ENCODE data around the gene RPL10.

The RPL10 gene

DNA sequence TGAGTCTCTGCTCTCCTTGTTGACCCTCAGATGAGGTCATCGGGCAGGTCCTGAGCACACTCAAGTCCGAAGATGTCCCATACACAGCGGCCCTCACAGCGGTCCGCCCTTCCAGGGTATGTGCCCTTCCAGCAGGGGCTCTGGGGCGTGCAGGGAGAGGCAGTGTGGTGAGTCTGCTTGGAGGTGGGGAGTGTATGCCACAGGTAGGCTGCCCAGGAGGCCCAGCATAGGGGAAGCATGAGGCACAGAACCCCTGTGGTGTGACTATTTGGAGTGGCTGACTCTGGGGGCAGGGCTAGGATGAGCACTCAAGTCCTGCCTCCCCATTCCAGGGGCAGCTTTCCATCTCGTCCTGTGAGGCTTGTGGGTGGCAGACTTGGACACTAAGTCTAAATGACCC lies 35.4 kb downstream of the RPL10 start:
- no peak for DNase-seq

DNA sequence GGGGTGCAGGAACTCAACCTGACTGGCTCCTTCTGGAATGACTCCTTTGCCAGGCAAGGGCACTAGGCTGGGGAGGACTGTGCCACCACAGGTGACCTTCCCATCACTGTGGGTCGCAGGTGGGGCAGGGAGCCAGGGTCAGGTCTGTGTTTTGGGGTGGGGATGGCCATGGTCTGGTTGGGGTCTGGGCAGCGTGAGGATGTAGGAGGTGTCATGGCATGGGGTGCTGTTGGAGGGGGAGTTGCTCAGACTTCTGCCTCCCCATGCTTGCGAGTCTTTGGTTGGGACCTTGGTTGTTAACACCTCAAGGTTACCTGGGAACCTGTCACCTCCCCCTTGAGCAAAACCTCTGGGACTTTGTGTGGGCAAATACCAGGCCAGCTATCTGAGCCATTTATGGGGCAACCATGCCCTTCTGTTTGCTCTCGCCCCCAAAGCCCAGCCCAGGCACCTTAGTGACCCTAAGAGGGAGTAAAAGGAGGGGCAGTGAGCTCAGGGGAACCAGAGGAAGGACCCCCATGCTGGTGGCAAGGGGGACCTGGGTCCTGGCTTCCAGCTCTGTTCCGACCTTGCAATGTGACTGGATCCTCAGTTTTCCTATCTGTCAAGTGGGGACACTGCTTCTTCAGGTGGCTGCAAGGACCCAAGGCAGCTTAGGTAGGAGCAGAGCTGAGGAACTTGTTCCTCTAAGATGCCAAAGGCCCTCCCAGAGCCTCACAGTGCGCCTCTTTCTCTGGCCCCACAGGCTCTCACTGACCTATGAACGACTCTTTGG lies 36.4 kb downstream of the RPL10 start:
- DNase-seq = no peak

DNA sequence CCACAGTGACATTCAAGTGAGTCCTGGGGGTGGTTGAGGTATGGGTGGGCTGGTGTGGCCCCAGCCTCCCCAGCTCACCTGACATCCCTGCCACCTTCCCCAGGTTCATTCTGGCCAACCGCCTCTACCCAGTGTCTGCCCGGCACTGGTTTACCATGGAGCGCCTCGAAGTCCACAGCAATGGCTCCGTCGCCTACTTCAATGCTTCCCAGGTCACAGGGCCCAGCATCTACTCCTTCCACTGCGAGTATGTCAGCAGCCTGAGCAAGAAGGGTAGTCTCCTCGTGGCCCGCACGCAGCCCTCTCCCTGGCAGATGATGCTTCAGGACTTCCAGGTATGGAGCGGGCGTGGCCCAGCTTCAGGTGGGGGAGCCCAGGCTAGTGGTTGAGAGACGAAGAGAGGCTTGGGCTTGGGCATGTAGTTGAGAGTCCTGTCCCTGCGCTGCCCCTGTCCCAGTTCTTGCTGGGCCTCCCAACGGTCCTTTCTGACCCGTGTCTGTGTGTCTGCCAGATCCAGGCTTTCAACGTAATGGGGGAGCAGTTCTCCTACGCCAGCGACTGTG lies 37.1 kb downstream of the RPL10 start:
- no peak for DNase-seq

DNA sequence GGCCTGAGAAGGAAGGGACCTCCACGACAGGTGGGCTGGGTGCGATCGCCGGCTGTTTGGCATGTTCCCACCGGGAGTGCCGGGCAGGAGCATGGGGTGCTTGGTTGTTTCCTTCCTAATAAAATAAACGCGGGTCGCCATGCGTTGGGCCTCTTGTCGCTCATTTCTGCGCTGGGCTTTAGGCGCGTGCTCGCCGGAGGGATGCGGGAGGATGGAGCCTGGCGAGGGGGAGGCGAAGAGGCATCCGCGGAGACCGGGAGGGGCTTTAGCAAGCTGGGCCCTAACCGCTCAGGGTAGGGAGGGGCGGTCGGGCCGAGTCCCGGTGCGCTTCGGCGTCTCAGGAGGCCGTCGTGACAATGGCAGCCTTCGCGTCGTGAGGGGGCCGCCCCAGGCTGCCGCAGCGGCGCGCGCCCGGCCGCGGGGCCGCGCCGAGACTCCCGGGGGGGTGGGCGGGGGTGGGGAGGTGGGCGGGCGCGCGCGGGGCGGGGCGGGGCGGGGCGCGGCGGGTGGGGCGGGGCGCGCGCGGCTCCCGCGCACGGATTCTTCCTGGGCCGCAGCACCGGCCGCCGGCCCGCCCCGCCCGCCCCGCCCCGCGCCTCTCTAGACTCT lies 38.3 kb downstream of the RPL10 start:
- DNase-seq = peak in 1 of 2 experiments; percentile 8

DNA sequence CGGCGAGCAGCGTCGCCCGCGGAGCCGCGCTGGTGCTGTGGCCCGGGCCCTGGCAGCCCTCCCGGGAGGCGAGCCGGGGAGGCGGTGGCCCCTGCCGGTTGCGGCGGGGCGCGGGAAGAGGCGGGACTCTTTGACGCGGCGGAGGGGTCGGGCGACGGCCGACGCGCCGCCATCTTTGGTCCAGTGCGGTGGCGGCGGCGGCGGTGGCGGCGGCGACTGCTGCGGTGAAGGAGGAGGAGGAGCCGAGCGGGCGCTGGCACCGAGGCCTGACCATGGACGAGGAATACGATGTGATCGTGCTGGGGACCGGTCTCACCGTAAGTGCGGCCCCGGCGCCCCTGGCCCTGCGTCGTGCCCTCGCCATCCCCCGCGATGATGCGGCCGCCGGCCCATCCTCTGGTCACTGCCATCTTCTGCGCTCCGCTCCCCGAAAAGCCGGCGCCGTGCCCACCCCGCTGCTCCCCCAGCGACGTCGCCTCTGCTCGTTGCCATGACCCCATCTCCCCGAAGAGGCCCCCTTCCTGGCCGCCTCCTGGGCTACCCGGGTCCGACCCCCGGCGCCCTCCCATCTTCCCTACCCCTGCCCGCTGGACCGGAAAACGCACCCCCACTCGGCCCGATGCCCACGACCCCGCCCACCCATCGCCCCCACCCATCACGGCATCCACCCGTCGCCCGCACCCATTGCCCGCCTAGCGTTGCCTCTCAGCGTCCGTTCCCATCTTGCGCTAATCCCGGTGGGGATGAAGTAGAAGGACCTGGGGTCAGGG lies 39.0 kb downstream of the RPL10 start, which contains the start of gene GDI1:
Gene GDI1 (plus strand): TSS at position 172 of the 770 bp plus-strand sequence. CDS start 101 bp downstream, at position 273.
- no peak for DNase-seq

DNA sequence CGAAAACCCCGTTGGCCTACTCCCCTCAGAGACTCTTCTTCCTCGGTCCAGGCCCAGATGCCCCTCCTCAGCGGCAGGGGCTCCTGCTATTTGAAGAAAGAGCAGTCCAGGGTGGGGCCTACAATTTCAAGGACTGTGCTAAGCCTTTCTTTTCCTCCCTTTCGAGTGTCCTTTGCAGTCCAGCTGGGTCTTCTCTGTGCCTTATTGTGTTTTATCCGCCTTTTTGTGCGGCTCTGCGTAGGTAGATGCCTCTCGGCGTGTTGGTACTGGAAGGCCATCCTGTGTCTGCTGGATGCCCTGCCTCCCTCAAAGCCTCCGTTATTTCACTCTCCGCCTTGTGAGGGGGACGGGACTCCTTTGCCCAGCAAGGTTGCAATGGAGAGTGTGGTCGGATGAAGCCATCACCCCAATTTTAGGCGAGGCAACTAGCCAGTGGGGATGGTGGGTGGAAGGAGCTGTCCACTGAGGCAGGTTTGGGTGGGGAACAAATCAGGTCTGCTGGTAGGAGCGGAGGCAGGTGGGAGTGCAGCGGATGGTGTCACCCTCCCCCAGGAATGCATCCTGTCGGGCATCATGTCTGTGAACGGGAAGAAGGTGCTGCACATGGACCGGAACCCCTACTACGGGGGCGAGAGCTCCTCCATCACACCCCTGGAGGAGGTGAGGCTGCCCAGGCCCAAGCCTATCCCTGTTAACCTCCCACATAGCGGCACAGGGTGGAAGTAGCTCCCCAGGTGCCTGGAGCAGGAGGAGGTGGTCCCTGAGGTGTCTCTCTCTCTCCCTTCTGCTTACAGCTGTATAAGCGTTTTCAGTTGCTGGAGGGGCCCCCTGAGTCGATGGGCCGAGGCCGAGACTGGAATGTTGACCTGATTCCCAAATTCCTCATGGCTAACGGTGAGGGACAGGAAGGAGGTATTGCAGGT lies 40.1 kb downstream of the RPL10 start:
- no peak for DNase-seq

DNA sequence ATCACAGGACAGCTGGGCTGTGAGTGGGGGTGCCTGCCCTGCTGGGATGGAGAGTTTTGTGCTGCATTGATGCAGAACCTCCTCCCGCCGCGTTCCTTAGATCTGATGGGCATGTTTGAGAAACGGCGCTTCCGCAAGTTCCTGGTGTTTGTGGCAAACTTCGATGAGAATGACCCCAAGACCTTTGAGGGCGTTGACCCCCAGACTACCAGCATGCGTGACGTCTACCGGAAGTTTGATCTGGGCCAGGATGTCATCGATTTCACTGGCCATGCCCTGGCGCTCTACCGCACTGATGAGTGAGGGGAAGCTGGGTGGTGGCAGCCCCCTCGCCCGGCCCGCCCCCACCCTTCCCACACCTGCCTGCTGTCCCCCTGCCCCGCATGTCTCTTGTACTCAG lies 41.7 kb downstream of the RPL10 start:
- DNase-seq = no peak

DNA sequence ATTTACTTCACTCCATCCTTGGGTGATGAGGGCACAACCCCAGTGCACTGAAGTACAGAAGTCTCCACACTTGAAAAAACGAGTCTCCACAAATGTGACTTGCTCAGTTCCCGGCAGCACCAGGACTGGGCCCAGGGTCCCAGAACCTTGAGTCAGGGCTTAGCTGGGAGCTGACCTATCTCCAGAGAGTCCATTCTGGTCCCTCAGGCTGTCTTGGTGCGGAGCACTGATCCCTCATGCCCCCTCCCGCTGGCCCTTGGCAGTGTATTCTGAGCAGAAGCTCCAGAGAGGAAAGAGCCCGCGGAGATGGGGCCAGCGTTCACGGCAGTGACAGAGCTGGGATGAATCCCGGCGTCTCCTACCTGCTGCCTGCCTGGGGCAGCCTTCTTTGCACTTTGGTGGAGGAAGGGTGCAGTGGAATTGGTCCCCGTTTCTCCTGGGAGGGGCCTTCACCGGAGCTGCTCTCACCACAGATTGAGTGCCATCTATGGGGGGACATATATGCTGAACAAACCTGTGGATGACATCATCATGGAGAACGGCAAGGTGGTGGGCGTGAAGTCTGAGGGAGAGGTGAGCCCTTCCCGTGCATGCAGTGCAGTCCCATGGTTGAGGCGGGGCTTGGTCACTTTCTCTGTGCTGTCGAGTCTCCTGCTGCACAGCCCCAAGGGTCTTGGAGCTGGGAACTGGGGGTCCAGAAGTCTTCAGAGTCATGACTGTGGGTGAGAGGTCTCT lies 42.6 kb downstream of the RPL10 start:
- DNase-seq = no peak

DNA sequence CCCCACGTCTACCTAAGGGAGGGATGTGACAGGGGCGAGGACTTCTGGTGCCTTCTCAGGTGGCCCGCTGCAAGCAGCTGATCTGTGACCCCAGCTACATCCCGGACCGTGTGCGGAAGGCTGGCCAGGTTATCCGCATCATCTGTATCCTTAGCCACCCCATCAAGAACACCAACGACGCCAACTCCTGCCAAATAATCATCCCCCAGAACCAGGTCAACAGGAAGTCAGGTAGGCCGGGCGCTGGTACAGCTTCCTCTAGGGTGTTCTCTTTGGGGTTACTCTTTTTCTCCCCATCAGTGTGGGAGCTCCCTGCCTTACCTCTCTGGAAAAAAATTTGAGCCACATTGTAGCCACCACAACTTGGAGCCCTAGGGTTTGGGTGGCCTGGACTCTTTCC lies 43.4 kb downstream of the RPL10 start:
- DNase-seq = no peak

DNA sequence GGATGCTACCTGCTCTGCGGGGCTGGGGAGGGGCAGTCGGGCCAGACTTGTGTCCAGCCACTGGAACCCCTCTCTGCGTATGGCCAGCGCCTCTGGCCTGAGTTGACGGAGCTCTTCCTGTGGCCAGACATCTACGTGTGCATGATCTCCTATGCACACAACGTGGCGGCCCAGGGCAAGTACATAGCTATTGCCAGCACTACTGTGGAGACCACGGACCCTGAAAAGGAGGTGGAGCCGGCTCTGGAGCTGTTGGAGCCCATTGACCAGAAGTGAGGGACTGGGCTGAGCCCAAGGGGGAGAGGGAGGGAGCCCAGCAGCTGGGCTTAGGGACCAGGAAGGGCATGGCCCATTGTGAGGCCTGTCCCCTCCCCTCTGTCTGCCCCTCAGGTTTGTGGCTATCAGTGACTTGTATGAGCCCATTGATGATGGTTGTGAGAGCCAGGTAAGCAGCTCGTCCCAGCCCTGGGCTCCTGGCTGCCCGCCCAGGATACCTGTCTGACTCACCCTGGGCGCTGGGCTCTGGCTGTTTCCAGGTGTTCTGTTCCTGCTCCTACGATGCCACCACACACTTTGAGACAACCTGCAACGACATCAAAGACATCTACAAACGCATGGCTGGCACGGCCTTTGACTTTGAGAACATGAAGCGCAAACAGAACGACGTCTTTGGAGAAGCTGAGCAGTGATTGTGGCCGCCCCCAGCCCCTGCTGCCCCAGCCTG lies 44.0 kb downstream of the RPL10 start:
- no peak for DNase-seq

DNA sequence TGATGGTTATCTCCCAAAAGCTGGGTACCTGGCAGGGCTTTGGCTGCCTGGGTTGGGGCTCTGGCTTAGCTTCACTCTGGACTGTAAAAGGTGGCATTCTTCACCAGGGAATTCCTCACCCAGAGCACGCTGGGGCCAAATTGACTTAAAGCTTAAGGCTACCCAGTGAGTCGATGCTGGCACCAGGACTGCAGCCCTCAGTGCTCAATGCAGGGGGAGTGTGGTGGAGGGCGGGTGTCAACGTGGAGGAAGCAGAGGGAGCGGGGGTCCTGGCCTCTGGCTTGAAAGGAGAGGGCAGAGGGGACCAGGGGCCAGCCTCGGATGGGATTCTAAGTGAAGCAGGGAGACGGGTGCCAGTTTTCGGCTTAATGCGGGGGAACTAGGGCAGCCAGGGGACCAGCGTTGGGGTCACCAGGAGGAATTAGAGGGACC lies 45.3 kb downstream of the RPL10 start:
- DNase-seq = no peak

DNA sequence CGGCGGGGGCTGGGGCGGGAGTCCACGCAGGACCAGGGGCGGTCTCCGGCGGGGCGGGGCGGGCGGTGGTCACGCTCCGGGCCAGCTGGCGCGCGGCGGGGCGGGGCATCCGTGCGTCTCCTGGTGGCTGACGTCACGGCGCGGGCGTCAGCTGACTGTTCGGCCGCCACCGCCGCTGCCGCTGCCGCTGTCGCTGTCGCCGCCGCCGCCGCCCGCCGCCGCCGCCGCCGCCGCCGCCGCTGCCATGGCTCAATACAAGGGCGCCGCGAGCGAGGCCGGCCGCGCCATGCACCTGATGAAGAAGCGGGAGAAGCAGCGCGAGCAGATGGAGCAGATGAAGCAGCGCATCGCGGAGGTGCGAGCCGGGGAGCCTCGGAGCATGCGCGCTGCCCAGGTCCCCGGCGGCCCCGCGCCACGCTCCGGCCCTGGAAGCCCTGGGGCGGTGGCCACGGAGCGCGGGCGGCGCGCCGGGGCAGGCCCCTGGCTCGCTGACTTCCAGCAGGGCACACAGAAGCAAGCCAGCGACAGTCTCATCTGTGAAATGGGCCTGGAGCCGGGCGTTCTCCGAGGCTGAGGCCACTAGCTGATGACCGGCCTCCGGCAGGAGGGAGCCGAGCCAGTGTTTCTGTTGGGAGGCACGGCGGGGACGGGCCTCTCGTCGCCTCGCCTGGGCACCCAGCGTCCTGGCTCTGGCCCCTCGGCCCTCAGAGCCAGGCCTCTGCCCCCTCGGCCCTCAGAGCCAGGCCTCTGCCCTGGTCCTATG lies 46.0 kb downstream of the RPL10 start, which contains the start of gene FAM50A:
Gene FAM50A (plus strand): TSS at position 150 of the 763 bp plus-strand sequence. CDS start 95 bp downstream, at position 245.
- peak; percentile 9 to 39 for DNase-seq

DNA sequence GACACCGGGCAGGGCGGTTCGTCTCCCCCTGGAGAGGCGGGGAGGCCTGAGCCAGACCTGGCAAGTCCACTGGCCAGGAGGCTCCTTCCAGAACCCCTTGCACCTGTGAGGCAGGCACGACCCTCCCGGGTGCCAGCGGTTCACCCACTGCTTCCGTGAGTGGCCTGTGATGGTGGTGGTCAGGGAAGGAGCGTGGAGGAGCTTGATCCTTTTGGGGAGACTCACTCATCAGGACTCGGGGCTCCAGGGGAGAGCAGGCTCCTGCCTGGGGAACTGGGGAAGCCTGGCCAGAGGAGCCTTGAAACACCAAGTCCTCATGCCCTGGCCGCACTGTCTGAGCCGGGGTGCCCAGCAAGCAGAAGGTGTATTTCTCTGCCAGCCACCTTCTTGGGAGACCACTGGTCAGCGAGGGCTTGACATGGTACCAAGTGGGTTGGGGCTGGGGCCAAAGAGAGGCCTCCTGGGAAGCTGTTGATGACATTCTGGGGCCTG lies 46.6 kb downstream of the RPL10 start:
- DNase-seq = no peak

DNA sequence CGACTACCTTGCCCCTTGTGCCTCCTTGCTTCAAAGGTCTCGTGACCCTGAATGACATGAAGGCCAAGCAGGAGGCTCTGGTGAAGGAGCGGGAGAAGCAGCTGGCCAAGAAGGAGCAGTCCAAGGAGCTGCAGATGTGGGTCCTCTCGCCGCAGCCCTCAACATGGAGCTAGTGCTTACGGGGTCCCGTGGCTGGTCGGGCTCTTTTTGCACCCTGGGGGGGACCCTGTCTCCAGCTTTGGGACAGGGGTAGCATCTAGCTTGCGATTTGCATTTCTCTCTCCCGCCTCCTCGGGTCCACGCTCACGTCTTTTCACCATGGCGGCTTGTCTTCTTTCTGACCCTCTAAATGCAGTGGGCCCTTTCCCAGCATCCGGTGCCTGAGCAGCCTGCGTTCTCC lies 47.6 kb downstream of the RPL10 start:
- DNase-seq = no peak

DNA sequence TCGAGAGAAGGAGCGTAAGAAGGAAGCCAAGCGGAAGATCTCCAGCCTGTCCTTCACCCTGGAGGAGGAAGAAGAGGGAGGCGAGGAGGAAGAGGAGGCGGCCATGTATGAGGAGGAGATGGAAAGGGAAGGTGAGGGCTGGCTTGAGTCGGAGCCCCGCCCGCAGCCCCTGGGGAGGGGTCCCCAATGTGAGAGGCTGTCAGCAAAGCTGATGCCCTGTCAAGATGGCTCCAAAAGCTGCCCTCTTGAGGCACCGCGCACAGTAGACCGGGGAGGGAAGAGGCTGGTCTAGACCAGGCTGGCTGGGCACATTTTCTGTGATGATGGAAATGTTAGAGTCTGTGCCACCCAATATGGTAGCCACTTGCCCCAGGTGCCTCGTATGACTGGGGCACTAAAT lies 48.3 kb downstream of the RPL10 start:
- no peak for DNase-seq

DNA sequence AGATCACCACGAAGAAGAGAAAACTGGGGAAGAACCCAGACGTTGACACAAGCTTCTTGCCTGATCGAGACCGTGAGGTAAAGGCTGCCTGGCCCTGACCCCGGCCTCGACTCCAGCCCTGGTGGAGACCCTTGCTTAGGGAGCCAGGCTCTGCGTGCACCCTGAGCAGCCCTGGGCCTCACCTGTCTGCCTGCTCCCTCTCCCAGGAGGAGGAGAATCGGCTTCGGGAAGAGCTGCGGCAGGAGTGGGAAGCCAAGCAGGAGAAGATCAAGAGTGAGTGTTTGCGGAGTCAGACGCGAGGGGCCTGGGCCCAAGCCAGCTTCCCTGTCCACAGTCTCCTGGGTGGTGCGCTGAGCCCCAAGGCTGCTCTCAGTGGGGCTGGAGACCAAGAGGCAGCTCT lies 50.3 kb downstream of the RPL10 start:
- no peak for DNase-seq

DNA sequence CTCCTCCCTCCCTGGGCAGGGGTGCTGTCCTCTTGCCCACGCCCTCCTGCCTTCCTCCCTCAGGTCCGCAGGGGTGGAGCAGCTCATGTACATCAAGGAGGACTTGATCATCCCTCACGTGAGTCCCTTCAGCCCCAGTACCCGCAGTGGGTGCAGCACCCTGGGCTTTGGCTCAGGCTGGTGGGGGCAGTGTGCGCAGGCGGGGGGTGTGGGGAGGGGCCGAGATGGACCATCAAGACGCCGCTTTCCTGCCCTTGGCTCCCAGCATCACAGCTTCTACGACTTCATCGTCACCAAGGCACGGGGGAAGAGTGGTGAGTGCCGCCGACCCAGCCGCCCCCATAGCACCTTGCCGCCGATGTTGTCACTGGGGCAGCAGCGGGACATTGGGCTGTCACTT lies 51.4 kb downstream of the RPL10 start:
- no peak for DNase-seq

DNA sequence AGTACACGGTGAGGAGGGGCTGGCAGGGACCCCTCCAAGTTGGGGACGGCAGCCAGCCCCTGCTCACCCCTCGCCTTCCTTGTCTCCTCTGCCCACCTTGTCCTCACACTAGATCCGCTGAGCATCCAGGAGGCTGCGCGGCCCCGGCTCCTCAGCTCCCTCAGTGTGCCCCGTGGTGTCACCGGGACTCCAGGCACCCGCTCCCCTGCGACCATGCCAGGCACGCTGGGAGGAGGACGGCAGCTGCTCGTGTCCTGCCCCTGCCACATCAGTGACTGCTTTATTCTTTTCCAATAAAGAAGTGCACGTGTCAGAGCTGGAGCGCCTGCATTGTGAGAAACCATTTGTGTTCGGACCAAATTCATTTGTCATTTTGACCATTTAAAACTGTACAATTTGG lies 52.1 kb downstream of the RPL10 start:
- DNase-seq = no peak
